CD4-positive, alpha-beta T cell treated with Interferon gamma for 1 hour (primary cell): ENCODE results near the gene ATOSA.

Source experiments
- DNase-seq: peaks from one replicate; pipeline ENCODE4 v3.0.0-alpha.2; 2020

The ATOSA gene

GRCh38 chr15:52679232-52680040 is at the start of gene ATOSA:
Gene ATOSA (minus strand): TSS chr15:52679388. CDS start chr15:52678021, 1,367 bp downstream.
- peak; percentile 93 for DNase-seq

- DNase-seq, result no peak
Measured at GRCh38 chr15:52728899-52729298, 49.7 kb upstream of the ATOSA start.

DNA sequence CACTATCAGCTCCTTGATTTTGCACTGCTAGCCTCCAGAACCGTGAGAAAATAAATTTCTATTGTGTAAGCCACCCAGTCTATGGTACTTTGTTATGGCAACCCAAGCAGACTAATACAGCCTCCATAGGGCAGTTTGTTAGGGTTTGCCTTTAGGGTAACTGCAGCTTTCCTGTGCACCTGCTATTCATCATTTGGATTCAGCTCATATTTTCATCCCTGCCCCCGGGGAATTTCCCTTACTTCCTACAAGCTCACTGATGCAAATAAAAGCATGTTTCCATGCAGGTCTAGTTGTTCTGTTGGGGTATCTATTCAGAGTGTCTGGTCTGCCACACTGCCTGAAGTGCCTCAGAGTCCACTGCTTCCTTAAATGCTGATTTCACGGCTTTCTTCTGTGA is 48.6 kb upstream of the ATOSA start:
- DNase-seq, result no peak

- no peak for DNase-seq
Measured at GRCh38 chr15:52726195-52726594, 47.0 kb upstream of the ATOSA start.

DNA sequence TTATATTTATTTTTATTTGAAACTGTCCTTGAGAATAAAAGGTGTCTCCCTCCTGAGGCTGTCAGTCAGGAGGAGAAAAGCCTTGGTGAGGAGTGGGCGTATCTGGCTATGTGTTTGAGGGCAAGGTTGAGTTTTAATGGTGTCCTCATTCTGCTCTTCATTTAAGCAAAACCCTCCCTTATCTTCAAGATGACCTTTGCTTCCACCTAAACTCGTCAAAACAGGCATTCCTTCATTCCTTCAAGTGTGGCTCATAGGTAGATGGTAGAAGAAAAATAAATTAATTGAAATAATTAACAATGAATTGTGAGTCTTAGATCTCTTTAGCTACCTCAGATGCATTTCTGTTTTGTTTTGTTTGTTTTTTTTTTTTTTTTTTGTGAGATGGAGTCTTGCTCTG is 39.4 kb upstream of the ATOSA start:
- no peak for DNase-seq

DNA sequence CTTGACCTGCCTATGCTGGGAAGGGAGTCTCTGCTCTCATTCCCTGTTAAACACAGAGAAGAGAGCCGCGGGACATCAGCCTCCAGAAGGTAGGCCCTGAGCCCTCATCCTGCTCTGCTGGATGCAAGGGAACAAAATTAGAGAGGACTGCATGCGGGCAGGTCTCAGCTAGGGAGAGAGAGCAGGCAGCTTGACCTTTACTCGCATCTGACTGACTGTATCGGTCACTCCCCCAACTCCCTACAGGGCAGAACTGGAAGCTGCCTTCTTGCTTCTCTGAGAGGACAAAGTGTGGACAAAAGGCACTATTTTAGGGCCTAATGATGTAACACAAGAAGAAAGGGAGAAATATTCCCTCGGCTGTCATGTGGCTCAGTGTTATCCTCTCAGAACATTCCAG is 38.7 kb upstream of the ATOSA start:
- DNase-seq, result no peak

DNA sequence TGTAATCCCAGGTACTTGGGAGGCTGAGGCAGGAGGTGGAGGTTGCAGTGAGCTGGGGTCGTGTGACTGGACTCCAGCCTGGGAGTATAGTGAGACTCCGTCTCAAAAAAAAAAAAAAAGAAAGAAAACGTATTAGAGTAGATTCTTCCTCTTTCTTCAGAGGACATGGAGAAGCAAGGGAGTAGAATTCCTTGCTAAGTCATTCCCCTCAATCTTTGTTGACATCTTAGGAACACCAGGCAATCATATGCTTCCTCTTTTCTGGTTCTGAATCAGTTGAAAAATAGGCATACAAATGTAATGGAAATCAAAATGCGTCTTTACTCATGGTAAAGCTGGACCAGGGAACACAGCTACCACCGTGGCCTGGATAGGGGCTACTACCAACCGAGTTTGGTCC is 38.3 kb upstream of the ATOSA start:
- no peak for DNase-seq

DNA sequence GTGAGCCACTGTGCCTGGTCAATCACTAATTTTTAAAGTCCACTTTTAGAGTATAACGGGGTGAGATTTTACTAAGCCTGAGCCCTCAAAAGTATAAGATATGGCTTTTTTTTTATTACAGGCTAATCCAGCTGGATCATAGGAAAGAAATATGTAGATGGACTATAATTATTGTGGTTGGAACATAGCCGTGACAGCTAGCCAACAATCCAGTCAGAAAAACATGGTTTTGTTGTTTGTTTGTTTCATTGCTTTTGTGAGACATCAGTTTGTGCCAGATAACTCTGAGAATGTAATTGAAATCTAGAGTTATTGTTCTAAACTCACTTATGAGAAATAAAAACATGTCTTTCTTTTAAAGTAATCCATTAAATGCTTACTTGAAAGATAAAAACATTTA is 37.3 kb upstream of the ATOSA start:
- DNase-seq, result no peak

GRCh38 chr15:52715411-52715810 is 36.2 kb upstream of the ATOSA start:
- DNase-seq, result no peak

DNA sequence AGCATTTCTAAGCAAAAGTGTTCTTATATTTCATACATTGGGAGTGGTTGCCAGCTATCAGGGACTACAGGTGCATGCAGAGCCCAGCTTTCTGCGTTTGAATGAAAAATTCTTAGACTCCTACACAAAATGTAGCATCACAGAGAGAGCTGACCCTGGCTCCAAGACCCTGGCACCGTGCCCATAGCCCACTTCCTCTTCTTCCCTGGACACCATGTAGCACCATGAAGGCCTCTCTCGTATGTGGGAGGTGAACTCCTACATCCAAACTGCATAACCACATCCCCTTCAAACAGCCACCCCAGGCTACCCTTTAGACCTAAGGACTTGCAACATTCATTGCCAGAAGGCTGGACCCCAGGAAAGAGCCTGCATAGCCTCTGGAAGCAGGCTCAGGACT is 35.8 kb upstream of the ATOSA start:
- no peak for DNase-seq

- DNase-seq, result no peak
Measured at GRCh38 chr15:52710708-52711389, 31.7 kb upstream of the ATOSA start.

DNA sequence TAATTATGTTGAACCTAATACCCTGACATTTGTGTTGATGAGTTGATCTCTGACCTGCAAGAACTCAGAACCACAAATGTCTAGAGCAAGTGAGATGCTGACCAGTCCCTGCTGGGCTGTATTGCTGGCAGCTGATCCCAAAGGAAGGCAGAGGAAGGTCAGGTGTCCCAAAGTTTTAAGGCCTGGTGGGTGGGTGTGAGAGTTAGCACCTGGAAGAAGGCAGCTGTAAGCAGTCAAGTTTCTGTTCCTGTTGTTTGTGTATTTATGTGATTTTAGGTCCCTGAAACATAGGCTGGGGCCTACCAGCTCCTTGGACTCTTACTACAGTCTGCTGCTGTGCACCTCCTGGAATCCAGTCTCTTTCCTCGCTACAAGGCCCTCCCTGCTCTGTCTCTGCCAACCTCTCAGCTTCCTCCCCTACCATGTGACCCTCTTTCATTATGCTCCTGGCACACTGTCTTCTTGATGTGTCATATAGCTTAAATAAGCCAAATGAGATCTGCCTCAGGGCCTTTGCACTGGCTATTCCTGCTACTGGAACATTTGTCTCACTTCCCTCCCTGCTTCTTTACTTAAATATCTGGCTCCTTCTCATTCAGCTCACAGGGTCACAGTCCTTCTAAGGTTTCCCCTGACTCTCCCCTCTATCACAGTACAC is 31.0 kb upstream of the ATOSA start:
- no peak for DNase-seq

GRCh38 chr15:52709187-52709981 is 30.2 kb upstream of the ATOSA start:
- peak; percentile 43 for DNase-seq

GRCh38 chr15:52706091-52706490 is 26.9 kb upstream of the ATOSA start:
- no peak for DNase-seq

DNA sequence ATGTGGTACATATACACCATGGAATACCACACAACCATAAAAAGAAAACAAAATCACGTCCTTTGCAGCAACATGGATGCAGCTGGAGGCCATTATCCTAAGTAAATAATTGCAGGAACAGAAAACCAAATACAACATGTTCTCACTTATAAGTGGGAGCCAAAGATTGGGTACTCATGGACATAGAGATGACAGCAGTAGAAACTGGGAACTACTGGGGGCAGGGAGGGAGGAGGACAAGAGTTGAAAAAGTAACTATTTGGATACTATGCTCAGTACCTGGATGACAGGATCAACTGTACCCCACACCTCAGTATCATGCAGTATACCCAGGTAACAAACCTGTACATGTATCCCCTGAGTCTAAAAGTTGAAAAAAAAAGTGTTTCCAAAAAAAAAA is 23.2 kb upstream of the ATOSA start:
- no peak for DNase-seq

- no peak for DNase-seq
Measured at GRCh38 chr15:52699457-52699856, 20.3 kb upstream of the ATOSA start.

GRCh38 chr15:52698514-52698913 is 19.3 kb upstream of the ATOSA start:
- no peak for DNase-seq

DNA sequence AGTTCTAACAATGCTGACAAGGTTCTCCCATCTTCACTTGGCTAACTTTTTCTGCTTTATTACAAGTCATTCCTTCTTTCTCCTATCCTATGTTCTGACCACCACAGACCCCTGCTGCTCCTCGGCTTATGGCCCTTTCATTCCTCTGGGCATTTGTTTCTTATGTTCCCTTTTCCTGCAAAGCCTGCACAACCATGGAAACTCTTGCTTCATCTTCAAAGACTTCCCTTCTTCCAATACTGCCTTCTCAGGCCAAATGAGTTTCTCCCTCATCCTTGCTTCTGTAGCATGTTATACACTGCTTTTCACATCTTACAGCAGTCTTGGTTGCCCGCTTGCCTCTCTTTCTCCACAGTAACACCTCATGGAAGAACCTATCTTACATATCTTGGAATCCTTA is 17.9 kb upstream of the ATOSA start:
- no peak for DNase-seq

DNA sequence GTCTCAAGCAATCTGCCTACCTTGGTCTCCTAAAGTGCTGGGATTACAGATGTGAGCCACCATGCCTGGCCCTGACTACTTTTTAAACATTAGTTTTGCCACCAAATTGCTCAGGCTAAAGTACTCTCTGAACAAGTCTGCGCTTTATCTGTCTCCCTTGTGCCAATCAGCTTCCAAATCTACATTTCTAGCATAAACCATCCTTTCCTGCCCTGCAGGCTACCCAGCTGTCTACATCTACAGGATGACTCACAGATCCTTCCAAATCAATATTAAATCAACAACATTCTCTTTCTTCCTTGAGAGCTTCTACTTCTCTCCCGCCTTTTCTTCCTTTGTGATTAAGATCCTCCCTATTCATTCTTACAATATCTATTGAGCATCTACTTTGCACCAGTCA is 16.0 kb upstream of the ATOSA start:
- no peak for DNase-seq

- no peak for DNase-seq
Measured at GRCh38 chr15:52689562-52689961, 10.4 kb upstream of the ATOSA start.

DNA sequence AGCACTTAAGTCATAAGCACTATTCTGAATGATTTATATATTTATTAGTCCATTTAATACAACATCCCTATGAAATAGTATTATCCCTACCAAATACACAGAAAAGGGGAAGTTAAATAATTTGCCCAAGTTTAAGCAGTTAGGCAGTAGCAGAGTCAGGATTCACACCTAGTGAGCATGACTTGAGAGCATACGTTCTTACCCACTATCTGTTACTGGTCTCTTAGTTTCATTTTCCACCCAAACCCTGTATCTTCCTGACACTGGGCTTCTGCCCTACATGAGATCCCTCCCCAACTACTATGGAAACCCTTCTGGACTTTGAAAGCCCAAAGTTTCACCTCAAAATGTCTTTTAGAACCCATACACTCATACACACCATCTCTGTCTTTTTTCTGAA is 4.4 kb upstream of the ATOSA start:
- no peak for DNase-seq

DNA sequence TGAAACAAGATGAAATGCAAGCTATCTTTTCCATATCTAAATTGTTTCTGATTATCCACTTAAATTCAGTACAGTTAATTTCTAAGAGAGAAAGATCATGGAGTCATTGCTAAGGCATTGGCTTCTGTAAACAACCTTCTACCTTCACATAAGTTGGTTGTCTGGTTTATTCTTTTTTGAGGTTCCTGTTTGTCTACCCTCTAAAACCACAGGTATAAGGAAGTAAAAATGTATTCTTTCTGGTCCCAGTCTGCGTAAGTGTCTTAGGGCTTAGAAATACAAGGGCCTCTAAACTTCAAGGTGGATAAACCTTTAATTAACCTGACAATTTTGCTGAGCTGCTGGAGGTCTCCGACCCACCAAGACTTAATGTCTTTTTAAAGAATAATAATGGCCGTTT is 3.6 kb upstream of the ATOSA start:
- DNase-seq, result no peak

DNA sequence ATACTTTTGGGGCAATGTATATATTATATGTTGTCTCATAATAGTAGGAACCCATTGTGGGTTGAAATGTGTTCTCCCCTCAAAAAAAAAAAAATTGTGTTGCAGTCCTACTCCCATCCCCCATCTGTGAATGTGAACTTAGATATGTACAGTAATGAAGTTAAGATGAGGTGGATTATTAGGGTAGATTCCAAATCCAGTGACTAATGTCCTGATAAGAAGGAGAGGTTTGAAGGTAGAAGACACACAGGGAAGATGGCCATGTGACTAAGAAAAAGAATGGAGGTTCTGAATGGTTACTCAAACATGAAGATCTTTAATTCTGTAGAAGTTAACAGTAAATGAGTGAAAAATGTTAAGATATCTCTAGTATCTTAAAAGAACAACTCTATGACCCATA is 3.0 kb upstream of the ATOSA start:
- DNase-seq, result no peak
